ENCODE data around the gene ITPR3.

The ITPR3 gene

GRCh38 chr6:33683051-33683571 lies 62.0 kb downstream of the ITPR3 start:
- no peak overlapping the region for H3K4me3 ChIP-seq (ENCODE audit: low read depth, low read length)
- in situ Hi-C loops (cut with HindIII; ENCODE audit: low sequenced_read_pairs), result no loop called here
- TF ChIP-seq, protein P1, sequence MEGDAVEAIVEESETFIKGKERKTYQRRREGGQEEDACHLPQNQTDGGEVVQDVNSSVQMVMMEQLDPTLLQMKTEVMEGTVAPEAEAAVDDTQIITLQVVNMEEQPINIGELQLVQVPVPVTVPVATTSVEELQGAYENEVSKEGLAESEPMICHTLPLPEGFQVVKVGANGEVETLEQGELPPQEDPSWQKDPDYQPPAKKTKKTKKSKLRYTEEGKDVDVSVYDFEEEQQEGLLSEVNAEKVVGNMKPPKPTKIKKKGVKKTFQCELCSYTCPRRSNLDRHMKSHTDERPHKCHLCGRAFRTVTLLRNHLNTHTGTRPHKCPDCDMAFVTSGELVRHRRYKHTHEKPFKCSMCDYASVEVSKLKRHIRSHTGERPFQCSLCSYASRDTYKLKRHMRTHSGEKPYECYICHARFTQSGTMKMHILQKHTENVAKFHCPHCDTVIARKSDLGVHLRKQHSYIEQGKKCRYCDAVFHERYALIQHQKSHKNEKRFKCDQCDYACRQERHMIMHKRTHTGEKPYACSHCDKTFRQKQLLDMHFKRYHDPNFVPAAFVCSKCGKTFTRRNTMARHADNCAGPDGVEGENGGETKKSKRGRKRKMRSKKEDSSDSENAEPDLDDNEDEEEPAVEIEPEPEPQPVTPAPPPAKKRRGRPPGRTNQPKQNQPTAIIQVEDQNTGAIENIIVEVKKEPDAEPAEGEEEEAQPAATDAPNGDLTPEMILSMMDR (IDR thresholded peaks at IDR 0.05; ENCODE audit: low read depth, low read length), result no peak
- no peak for DNase-seq (ENCODE audit: low read depth, low spot score)

DNA sequence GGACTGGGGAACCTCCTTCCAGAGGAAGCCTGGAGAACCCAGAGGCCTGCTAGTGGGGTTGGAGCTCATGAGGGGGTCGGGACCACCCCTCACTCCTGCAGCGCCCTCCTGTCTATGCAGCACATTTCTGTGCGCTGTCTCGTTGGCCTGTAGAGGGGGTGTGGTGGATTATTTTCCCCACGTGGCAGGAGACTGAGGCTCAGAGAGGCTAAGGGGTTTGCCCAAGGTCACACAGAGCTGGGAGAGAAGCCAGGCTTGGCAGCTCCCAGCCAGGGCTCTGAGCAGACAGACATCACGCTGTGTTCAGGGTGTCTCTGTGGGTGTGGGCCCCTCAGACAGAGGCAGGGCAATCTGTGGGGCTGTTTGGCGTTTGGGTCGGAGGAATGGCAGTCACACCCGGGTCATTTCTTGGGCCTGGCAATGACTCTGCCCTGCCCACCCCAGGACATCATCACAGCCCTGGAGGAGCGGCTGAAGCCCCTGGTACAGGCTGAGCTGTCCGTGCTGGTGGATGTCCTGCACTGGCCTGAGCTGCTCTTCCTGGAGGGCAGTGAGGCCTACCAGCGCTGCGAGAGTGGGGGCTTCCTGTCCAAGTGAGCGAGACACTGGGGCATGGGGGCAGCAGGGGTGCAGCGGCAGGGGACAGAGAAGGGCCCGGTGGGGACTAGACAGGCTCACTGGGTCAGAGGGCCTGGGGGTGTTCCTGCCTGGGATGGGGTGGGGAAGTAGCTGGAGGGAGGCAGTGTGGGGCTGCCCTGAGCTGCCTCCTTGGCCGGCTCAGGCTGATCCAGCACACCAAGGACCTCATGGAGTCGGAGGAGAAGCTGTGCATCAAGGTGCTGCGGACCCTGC lies 62.7 kb downstream of the ITPR3 start:
- TF ChIP-seq, protein P1 (IDR thresholded peaks at IDR 0.05; ENCODE audit: low read depth, low read length), result no peak
- H3K4me3 ChIP-seq (ENCODE audit: low read depth, low read length), result no peak overlapping the region
- in situ Hi-C loops (cut with HindIII; ENCODE audit: low sequenced_read_pairs), result no loop called here
- DNase-seq (ENCODE audit: low read depth, low spot score), result no peak

- TF ChIP-seq, protein P1 (IDR thresholded peaks at IDR 0.05; ENCODE audit: low read depth, low read length), result no peak
- DNase-seq (ENCODE audit: low read depth, low spot score), result no peak
- H3K4me3 ChIP-seq (ENCODE audit: low read depth, low read length), result no peak overlapping the region
- in situ Hi-C loops (cut with HindIII; ENCODE audit: low sequenced_read_pairs), result no loop called here
These were observed 63.3 kb downstream of the ITPR3 start for GRCh38 chr6:33684428-33684896.

GRCh38 chr6:33684983-33685382 lies 63.9 kb downstream of the ITPR3 start:
- TF ChIP-seq, protein P1 (IDR thresholded peaks at IDR 0.05; ENCODE audit: low read depth, low read length), result no peak
- H3K4me3 ChIP-seq (ENCODE audit: low read depth, low read length), result no peak overlapping the region
- DNase-seq (ENCODE audit: low read depth, low spot score), result no peak
- in situ Hi-C loops (cut with HindIII; ENCODE audit: low sequenced_read_pairs), result no loop called here

DNA sequence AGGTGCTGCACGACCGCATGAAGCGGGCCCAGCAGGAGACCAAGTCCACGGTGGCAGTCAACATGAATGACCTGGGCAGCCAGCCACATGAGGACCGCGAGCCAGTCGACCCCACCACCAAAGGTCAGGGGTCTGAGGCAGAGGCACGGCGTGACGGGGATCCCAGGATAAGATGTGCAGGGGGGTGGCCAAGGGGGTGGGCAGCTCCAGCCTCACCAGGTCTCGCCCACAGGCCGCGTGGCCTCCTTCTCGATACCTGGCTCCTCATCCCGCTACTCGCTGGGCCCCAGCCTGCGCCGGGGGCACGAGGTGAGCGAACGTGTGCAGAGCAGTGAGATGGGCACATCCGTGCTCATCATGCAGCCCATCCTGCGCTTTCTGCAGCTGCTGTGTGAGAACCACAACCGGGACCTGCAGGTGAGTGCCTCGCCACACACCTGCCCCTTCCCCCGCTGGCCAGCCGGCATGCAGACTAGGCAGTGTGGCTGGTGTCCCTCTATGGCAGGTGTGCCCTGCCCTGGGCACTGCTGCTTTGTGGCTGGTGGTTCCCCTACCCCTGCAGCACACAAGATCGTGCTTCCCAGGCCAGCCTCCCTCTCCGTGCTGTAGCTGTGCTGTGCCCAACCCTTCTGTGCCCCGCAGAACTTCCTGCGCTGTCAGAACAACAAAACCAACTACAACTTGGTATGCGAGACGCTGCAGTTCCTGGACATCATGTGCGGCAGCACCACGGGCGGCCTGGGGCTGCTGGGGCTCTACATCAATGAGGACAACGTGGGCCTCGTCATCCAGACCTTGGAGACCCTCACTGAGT lies 64.5 kb downstream of the ITPR3 start:
- H3K4me3 ChIP-seq (ENCODE audit: low read depth, low read length), result no peak overlapping the region
- TF ChIP-seq, protein P1 (IDR thresholded peaks at IDR 0.05; ENCODE audit: low read depth, low read length), result no peak
- in situ Hi-C loops (cut with HindIII; ENCODE audit: low sequenced_read_pairs), result no loop called here
- DNase-seq (ENCODE audit: low read depth, low spot score), result no peak

DNA sequence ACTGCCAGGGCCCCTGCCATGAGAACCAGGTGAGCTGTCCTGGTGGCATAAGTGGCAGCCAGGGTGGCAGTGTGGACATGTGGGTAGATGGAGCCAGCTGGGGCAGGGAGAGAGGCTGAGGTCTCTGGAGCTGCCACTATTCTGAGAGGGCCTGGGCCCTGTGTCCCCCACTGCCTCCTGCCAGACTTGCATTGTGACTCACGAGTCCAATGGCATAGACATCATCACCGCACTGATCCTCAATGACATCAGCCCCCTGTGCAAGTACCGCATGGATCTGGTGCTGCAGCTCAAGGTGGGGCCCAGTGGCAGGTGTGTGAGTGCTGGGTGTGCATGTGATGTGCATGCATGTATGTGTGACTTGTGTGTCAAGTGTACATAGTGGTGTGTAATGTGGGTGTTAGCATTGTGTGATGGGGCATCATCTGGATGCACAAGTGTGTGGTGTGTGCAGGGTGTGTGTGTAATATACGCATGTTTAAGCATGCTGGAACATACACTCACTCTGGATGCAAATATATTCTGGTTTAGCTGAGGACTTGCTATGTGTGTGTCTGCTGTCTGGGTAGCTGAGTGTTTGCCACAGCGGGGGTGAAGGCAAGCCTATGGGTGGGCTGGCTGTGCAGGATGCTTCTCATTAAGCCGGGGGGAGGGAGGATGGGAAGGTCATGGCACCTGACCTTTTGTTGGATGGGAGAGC lies 65.3 kb downstream of the ITPR3 start:
- H3K4me3 ChIP-seq (ENCODE audit: low read depth, low read length), result no peak overlapping the region
- DNase-seq (ENCODE audit: low read depth, low spot score), result no peak
- TF ChIP-seq, protein P1 (IDR thresholded peaks at IDR 0.05; ENCODE audit: low read depth, low read length), result no peak
- in situ Hi-C loops (cut with HindIII; ENCODE audit: low sequenced_read_pairs), result no loop called here

Measured in astrocyte of the spinal cord (primary cell).